Measurements from ENCODE around the gene OR2S2.

DNA sequence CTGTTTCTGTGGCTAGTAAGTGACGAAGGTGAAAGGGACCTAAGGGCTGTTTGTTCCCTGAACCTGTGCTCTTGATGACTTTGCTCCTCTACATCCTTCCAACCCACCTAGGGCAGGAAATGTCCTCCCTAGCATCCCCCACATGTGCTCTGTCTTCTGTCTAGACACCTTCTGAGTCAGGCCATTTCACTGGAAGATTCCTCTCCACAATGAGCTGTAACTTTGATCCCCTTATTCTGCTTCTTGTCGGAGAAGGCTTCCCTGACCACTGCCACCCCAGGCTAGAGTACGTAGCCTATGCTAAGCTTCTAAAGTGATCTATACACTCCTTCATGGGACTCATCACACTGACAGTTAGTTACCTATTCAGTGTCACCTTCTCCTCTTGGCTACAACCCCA lies 27.0 kb downstream of the OR2S2 start:
- TF ChIP-seq, protein P1, sequence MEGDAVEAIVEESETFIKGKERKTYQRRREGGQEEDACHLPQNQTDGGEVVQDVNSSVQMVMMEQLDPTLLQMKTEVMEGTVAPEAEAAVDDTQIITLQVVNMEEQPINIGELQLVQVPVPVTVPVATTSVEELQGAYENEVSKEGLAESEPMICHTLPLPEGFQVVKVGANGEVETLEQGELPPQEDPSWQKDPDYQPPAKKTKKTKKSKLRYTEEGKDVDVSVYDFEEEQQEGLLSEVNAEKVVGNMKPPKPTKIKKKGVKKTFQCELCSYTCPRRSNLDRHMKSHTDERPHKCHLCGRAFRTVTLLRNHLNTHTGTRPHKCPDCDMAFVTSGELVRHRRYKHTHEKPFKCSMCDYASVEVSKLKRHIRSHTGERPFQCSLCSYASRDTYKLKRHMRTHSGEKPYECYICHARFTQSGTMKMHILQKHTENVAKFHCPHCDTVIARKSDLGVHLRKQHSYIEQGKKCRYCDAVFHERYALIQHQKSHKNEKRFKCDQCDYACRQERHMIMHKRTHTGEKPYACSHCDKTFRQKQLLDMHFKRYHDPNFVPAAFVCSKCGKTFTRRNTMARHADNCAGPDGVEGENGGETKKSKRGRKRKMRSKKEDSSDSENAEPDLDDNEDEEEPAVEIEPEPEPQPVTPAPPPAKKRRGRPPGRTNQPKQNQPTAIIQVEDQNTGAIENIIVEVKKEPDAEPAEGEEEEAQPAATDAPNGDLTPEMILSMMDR (conservative IDR thresholded peaks at IDR 0.05; ENCODE audit: low read length) = no peak
- TF ChIP-seq EZH2phosphoT487 (IDR thresholded peaks at IDR 0.05; ENCODE audit: borderline replicate concordance) = no peak
